Pancreas (tissue), 10 donors: ENCODE measurements around the gene SSR1. TPM values are rescaled to one million over a fixed set of nuclear protein-coding genes. Genes with fewer than 3 reads are reported as not detected.
A peak's percentile ranks its signal among the peaks of the same experiment; 100 is the strongest.

Experiments used
- ATAC-seq, 4 donors: fragments of 200-7000 bp; cut with Tn5 transposase; one replicate each; pipeline versions ENCODE4 v1.8.0 to v1.9.1; 2020; ENCODE audit warnings: mild to moderate bottlenecking in 4 of 4, moderate library complexity in 4 of 4
- DNase-seq, 6 donors: peaks; one replicate each; pipeline ENCODE4 v3.0.0-alpha.2; 2020
- FAIRE-seq: peaks from 2 replicates; lab custom pipeline; 2012; peaks lifted over from hg19 to GRCh38; lab: Jason Lieb, UNC
- H3K27ac ChIP-seq, 4 donors: fragments of 200-600 bp; sonication (generic); 1 replicate in 3 of 4; 2 replicates in 1 of 4; pipeline versions ENCODE4 v1.5.0 to v1.8.0; 2020
- H3K27me3 ChIP-seq, 4 donors: fragments of 200-600 bp; one replicate each; pipeline ENCODE4 v1.8.0; 2021
- H3K36me3 ChIP-seq, 3 donors: fragments of 200-600 bp; sonication (generic) in 1 of 3; one replicate each; pipeline versions ENCODE4 v1.5.0 to v1.8.0; 2020 to 2021
- H3K4me1 ChIP-seq, 3 donors: fragments of 200-600 bp; one replicate each; pipeline ENCODE4 v1.8.0; 2021
- H3K4me3 ChIP-seq, 4 donors: fragments of 200-600 bp; sonication (generic) in 2 of 4; one replicate each; pipeline versions ENCODE4 v1.5.0 to v1.8.0; 2020 to 2021
- H3K9me3 ChIP-seq, 4 donors: fragments of 200-600 bp; one replicate each; pipeline ENCODE4 v1.8.0; 2021
- CTCF ChIP-seq, 4 donors: fragments of 200-600 bp; sonication (generic) in 3 of 4; IDR thresholded peaks; one replicate each; pipeline versions ENCODE4 v1.5.0 to v1.8.0; 2021; ENCODE audit warnings: antibody characterized with exemption in 4 of 4
- WGBS, 2 donors: extraction: QIAGEN DNeasy Blood & Tissue Kit; methylation state at CpG; one replicate each; pipeline ENCODE4 v1.1.7; 2013; 5-methylcytosine and 5-hydroxymethylcytosine counted together
- intact Hi-C, 3 donors: fragments of 100-400 bp; cut with DNase I; formaldehyde crosslinking; loops; one replicate each; pipeline versions ENCODE4 v1.11.1 to v1.14.2; 2022
- polyA plus RNA-seq, 2 donors: library from polyadenylated mRNA; stranded (reverse); fragments of 200-250 nt; gene quantifications; one replicate each; pipeline ENCODE4 v1.2.3, GENCODE V29; 2013
- total RNA-seq, 6 donors: library from RNA; stranded (reverse); fragmentation: NEBNext Ultra II Directional in 4 of 6; extraction: Animal tissue kit (Norgen Biotek cat#: 25700) in 4 of 6; gene quantifications; one replicate each; pipeline versions ENCODE4 v1.2.1 to v1.2.4, GENCODE V29; 2021 to 2023
- donor health status: healthy with polysubstance abuse.
- donor health status: DM: no; HTN: no; CAD: no; lungs with moderate emphysema.
- donor health status: DM: no; HTN: no; CAD: no.
- donor health status: control.
- donor health status: control.
- donor health status: Bipolar disorder and iron deficiency.
- donor health status: DM: yes; HTN: yes; CAD: no.
- donor health status: DM: no; HTN: no; CAD: no.
- donor health status: DM: no; HTN: no; CAD: no.
- donor health status: DM: yes; HTN: yes; CAD: no.

Gene SSR1
- total and polyA plus RNA-seq, 8 donors, result 11.5 to 138 (median 79.6) TPM

GRCh38 chr6:7235712-7236305 lies 77.2 kb downstream of the SSR1 start:
- H3K4me3 ChIP-seq, result peak overlapping the region in 1 of 4 donors; percentile 15
- H3K9me3 ChIP-seq, result no peaks in the 10 kb centered on the region
- H3K4me1 ChIP-seq, result peaks cover 52 to 58% (median 57%) of the 10 kb centered on the region in 3 donors
- FAIRE-seq, result no peak
- ATAC-seq, result peak; percentile 67 to 75 (median 68)
- intact Hi-C loops, result no loop called here
- peak in 4 of 6 donors; percentile 75 to 87 (median 80) for DNase-seq
- H3K27me3 ChIP-seq, result no peaks in the 10 kb centered on the region
- H3K36me3 ChIP-seq, result peaks cover 0 to 16% (median 7%) of the 10 kb centered on the region in 3 donors
- TF ChIP-seq CTCF (IDR thresholded peaks at IDR 0.05), result no peak
- H3K27ac ChIP-seq, result peak overlapping the region; percentile 74 to 93 (median 83)
- WGBS, 2 donors, result 16 to 18% methylated on average over 9 of the region's 9 CpGs

- FAIRE-seq (no peak), ATAC-seq (no peak), DNase-seq (peak in 1 of 6 donors; percentile 10)
- 96% methylated on average over 3 of the region's 3 CpGs for WGBS, 2 donors
- Histone ChIP-seq H3K4me1 (peaks cover 39 to 46% (median 45%) of the 10 kb centered on the region in 3 donors), H3K9me3 (no peaks in the 10 kb centered on the region), H3K36me3 (peaks cover 3 to 28% (median 19%) of the 10 kb centered on the region in 3 donors), H3K27me3 (no peaks in the 10 kb centered on the region), H3K4me3 (no peak overlapping the region), H3K27ac (peak overlapping the region; percentile 74 to 93 (median 83))
- TF ChIP-seq CTCF (IDR thresholded peaks at IDR 0.05), result no peak
- intact Hi-C loops, result no loop called here
These were observed 78.5 kb downstream of the SSR1 start for GRCh38 chr6:7234547-7234946.

- peaks cover 19 to 28% (median 28%) of the 10 kb centered on the region in 3 donors for H3K4me1 ChIP-seq
- H3K27ac ChIP-seq, result no peak overlapping the region
- TF ChIP-seq CTCF (IDR thresholded peaks at IDR 0.05), result no peak
- no peak for FAIRE-seq
- H3K27me3 ChIP-seq, result no peaks in the 10 kb centered on the region
- no peak overlapping the region for H3K4me3 ChIP-seq
- H3K9me3 ChIP-seq, result no peaks in the 10 kb centered on the region
- no peak for ATAC-seq
- DNase-seq, result no peak
- H3K36me3 ChIP-seq, result peaks cover 3 to 41% (median 27%) of the 10 kb centered on the region in 3 donors
- 77 to 95% methylated on average over 2 of the region's 2 CpGs for WGBS, 2 donors
- intact Hi-C loops, result no loop called here
These were observed 80.6 kb downstream of the SSR1 start for GRCh38 chr6:7232351-7232750.

- peaks cover 12 to 16% (median 15%) of the 10 kb centered on the region in 3 donors for H3K4me1 ChIP-seq
- intact Hi-C loops, result no loop called here
- H3K27me3 ChIP-seq, result no peaks in the 10 kb centered on the region
- whole genome bisulfite sequencing, 2 donors, result 96% methylated on average over 37 of the region's 37 CpGs
- no peak for ATAC-seq
- no peak for TF ChIP-seq CTCF (IDR thresholded peaks at IDR 0.05)
- H3K36me3 ChIP-seq, result peaks cover 3 to 53% (median 31%) of the 10 kb centered on the region in 3 donors
- H3K27ac ChIP-seq, result no peak overlapping the region
- peak in 2 of 6 donors; percentile 11 to 76 for DNase-seq
- no peak overlapping the region for H3K4me3 ChIP-seq
- FAIRE-seq, result no peak
- H3K9me3 ChIP-seq, result no peaks in the 10 kb centered on the region
These were observed 81.9 kb downstream of the SSR1 start for GRCh38 chr6:7230956-7231713.
